ENCODE measurements around the gene C9orf78. TPM values are rescaled to one million over a fixed set of nuclear protein-coding genes. Genes with fewer than 3 reads are reported as not detected.

Gene C9orf78
- total and polyA plus RNA-seq, 9 of the 15 experiments (the other 6 are each of a cell fraction or from before 2014, with no cell fraction given): 94.6 to 266 (median 202) TPM

GRCh38 chr9:129823935-129824601 lies 11.0 kb downstream of the C9orf78 start, which contains the start of gene TOR1A (continued):
- TF ChIP-seq TAF1 (IDR thresholded peaks at IDR 0.05; ENCODE audit: control insufficient read depth, extremely low read depth, insufficient read depth, low read length, severe bottlenecking) (peak; percentile 98), THAP12 (CRISPR knock-in tag; IDR thresholded peaks at IDR 0.05) (peak; percentile 96), ZFX (CRISPR knock-in tag; IDR thresholded peaks at IDR 0.05) (peak; percentile 92), CHD2 (IDR thresholded peaks at IDR 0.05; ENCODE audit: low read depth, low read length) (peak; percentile 91), NR4A1 (CRISPR knock-in tag; IDR thresholded peaks at IDR 0.05) (peak; percentile 89; the same call in 1 of the 2 replicates), NR4A1 (tag; IDR thresholded peaks at IDR 0.05) (peak; percentile 81; the same call in 1 of the 2 replicates), E4F1 (CRISPR knock-in tag; IDR thresholded peaks at IDR 0.05; ENCODE audit: borderline replicate concordance) (no peak), SMARCA4 (IDR thresholded peaks at IDR 0.05) (0 out of 2 replicates have a peak, but pooled peaks have one; percentile 42), PML (IDR thresholded peaks at IDR 0.05; ENCODE audit: low read length) (peak; percentile 81), BACH1 (tag; IDR thresholded peaks at IDR 0.05) (peak; percentile 87; the same call in 1 of the 2 replicates), ZNF436 (CRISPR knock-in tag; IDR thresholded peaks at IDR 0.05) (no peak), ZNF830 (CRISPR knock-in tag; IDR thresholded peaks at IDR 0.05) (peak; percentile 87; the same call in 1 of the 2 replicates), CBX1 (IDR thresholded peaks at IDR 0.05; ENCODE audit: low read depth) (peak; percentile 96), CREM (IDR thresholded peaks at IDR 0.05; ENCODE audit: low read depth) (peak; percentile 89), HNRNPLL (IDR thresholded peaks at IDR 0.05; ENCODE audit: low read depth, low read length, poor library complexity, severe bottlenecking) (peak; percentile 41), ZNF609 (CRISPR knock-in tag; IDR thresholded peaks at IDR 0.05; ENCODE audit: borderline replicate concordance) (peak; percentile 79; the same call in 1 of the 2 replicates), LCOR (CRISPR knock-in tag; IDR thresholded peaks at IDR 0.05) (peak; percentile 73; the same call in 1 of the 2 replicates), SAFB (IDR thresholded peaks at IDR 0.05; ENCODE audit: borderline replicate concordance, low read depth, low read length) (no peak), NRF1 (conservative IDR thresholded peaks at IDR 0.05 in 1 of 2, IDR thresholded peaks at IDR 0.05 in 1 of 2) (peak; percentile 64 to 71)
